Tibial artery (tissue), 4 donors: ENCODE results near the gene CFAP221.

ENCODE experiments used
- DNase-seq, 2 donors: peaks; one replicate each; pipeline ENCODE4 v3.0.0-alpha.2; 2019
- H3K27ac ChIP-seq, 2 donors: fragments of 200-600 bp; sonication (generic) in 1 of 2; 1 replicate in 1 of 2; 2 replicates in 1 of 2; pipeline ENCODE4 v1.5.1; 2018 to 2019; ENCODE audit warnings: mild to moderate bottlenecking in 1 of 2
- H3K27me3 ChIP-seq, 2 donors: fragments of 200-600 bp; sonication (generic) in 1 of 2; one replicate each; pipeline versions ENCODE4 v1.5.1 to v1.6.0; 2016 to 2019
- H3K36me3 ChIP-seq, 3 donors: fragments of 200-600 bp; sonication (generic) in 2 of 3; one replicate each; pipeline ENCODE4 v1.5.1; 2016 to 2019; ENCODE audit warnings: mild to moderate bottlenecking in 2 of 3
- H3K4me1 ChIP-seq, 4 donors: fragments of 200-600 bp; sonication (generic) in 2 of 4; 1 replicate in 3 of 4; 2 replicates in 1 of 4; pipeline ENCODE4 v1.5.1; 2016 to 2019
- H3K4me3 ChIP-seq, 2 donors: fragments of 200-600 bp; sonication (generic) in 1 of 2; 1 replicate in 1 of 2; 2 replicates in 1 of 2; pipeline ENCODE4 v1.5.1; 2018 to 2019; ENCODE audit warnings: mild to moderate bottlenecking in 2 of 2
- H3K9me3 ChIP-seq, 3 donors: fragments of 200-600 bp; sonication (generic) in 1 of 3; one replicate each; pipeline ENCODE4 v1.5.1; 2016 to 2019
- intact Hi-C: fragments of 100-400 bp; cut with DNase I; formaldehyde crosslinking; loops from one replicate; pipeline ENCODE4 v1.15.0; 2023; ENCODE audit warnings: low total_unique reads
- TF ChIP-seq, protein P1 (sequence below), 2 experiments: fragments of 200-600 bp in 1 of 2; fragments of 450-650 bp in 1 of 2; IDR thresholded peaks; one replicate each; pipeline ENCODE4 v1.5.1; 2017 to 2019; ENCODE audit warnings: antibody characterized with exemption in 2 of 2, mild to moderate bottlenecking in 1 of 2, moderate library complexity in 1 of 2

CFAP221 gene

DNA sequence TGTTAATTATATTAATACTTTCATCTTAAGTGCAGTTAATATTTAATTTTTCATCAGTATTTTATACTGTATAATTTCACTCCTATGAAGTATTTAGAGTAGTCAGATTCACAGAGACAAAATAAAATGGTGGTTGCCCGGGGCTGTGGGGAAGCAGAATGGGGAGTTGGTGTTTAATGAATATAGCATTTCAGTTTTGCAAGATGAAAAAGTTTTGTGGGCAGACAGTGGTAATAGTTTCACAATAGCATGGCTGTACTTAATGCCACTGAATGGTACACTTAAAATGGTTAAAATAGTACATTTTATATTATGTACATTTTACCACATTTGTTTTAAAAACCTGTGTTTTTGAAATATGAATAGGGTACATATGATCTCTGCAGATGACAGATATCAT, 31.2 kb downstream of the CFAP221 start:
- Histone ChIP-seq H3K9me3 (no peaks in the 10 kb centered on the region), H3K36me3 (no peaks in the 10 kb centered on the region), H3K4me3 (no peak overlapping the region), H3K27me3 (no peaks in the 10 kb centered on the region), H3K27ac (no peak overlapping the region), H3K4me1 (peaks cover 0 to 9% (median 0%) of the 10 kb centered on the region in 4 donors)
- TF ChIP-seq, protein P1, sequence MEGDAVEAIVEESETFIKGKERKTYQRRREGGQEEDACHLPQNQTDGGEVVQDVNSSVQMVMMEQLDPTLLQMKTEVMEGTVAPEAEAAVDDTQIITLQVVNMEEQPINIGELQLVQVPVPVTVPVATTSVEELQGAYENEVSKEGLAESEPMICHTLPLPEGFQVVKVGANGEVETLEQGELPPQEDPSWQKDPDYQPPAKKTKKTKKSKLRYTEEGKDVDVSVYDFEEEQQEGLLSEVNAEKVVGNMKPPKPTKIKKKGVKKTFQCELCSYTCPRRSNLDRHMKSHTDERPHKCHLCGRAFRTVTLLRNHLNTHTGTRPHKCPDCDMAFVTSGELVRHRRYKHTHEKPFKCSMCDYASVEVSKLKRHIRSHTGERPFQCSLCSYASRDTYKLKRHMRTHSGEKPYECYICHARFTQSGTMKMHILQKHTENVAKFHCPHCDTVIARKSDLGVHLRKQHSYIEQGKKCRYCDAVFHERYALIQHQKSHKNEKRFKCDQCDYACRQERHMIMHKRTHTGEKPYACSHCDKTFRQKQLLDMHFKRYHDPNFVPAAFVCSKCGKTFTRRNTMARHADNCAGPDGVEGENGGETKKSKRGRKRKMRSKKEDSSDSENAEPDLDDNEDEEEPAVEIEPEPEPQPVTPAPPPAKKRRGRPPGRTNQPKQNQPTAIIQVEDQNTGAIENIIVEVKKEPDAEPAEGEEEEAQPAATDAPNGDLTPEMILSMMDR (IDR thresholded peaks at IDR 0.05): no peak
- intact Hi-C loops: loop anchor here (10.0 kb wide), 1 partner anchor 1529 kb away; no protein-coding TSS in a partner anchor
- no peak for DNase-seq

DNA sequence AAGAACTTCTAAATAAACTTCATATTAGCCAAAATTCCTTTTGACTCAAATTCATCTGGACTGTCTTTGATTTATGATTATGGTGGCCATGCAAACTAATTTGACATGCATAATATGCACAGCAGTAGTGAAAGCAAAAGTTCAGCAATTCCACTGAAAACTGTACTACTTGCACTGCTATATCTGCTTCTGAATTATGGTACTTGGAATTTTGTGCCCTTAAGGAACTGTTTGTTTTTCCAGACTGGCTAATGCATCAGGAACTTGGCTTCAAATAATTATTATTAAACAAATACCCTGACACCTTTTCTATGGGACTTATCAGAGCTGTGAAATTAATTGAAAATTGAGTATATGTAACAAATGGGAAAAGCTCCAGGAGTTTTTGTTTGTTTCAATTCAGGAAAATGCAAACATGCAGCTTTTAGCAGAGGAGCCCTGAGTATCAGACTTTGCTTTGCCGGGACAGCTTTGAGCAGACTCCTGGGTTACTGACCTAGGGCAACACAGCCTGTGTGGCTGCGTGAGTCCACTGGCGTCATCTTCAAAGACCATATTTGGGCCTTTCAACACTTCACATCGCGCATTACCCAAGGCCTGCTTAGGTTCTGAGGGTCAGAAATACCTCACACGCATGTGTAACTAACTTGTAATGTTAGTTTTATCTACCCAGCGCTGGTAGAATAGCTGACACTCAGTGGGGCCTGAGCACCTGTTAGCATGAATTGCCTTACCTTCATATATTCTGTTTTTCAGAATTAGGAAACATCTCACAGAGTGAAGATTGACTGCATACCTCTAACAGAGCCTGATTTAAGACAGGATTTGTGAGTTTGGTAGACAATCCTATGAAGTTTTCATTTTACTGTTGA, 35.4 kb downstream of the CFAP221 start:
- Histone ChIP-seq H3K27ac (no peak overlapping the region), H3K9me3 (no peaks in the 10 kb centered on the region), H3K4me3 (no peak overlapping the region), H3K4me1 (peaks cover 0 to 9% (median 0%) of the 10 kb centered on the region in 4 donors), H3K36me3 (no peaks in the 10 kb centered on the region), H3K27me3 (no peaks in the 10 kb centered on the region)
- no peak for DNase-seq
- TF ChIP-seq, protein P1 (IDR thresholded peaks at IDR 0.05): no peak
- intact Hi-C loops: loop anchor here (10.0 kb wide), 1 partner anchor 1525 kb away; no protein-coding TSS in a partner anchor

DNA sequence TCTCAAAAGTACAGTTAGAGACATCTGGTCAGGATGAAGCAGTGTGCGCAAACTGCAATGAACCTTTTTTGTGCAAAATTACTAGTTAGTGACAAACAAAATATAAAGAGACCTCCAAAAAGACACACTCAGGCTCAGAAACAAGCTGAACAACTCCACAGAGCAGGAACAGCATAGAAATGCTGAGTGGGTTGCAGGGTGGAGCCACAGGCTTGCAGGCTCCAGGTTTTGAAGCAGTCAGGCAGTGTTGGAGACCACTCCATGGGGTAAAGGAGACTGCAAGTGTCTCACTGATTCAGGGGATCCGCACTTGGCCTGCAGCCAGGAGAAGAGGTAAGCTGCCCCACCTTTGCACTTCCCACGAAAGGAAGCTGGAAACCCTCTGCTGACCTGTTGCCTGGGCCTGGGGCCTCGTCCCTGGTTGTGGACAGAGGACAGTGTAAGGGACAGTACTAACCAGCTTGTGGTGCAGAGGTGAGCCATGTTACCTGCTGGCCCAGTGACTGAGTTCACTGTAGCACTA, 36.4 kb downstream of the CFAP221 start:
- no peak overlapping the region for H3K27ac ChIP-seq
- TF ChIP-seq, protein P1 (IDR thresholded peaks at IDR 0.05): no peak
- no peak overlapping the region for H3K4me3 ChIP-seq
- peaks cover 0 to 9% (median 0%) of the 10 kb centered on the region in 4 donors for H3K4me1 ChIP-seq
- H3K36me3 ChIP-seq: no peaks in the 10 kb centered on the region
- no peaks in the 10 kb centered on the region for H3K27me3 ChIP-seq
- no peaks in the 10 kb centered on the region for H3K9me3 ChIP-seq
- intact Hi-C loops: no loop called here
- no peak for DNase-seq

DNA sequence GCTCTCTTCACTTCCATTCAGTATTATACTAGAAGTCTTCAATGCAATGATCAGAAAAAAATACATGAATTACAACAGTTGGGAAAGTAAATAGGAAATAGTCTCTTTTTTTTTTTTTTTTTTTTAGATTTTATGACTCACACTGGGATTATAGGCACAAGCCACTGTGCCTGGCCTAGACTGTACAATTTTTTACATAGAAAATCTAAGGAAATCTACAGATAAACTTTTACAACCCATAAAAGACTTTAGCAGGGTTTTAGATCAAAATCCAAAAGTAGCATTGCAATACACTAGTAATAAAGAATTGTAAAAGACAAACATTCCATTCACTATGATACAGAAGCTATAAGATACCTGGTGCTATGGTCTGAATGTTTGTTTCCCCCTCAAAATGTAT, 39.0 kb downstream of the CFAP221 start:
- no peak overlapping the region for H3K27ac ChIP-seq
- H3K4me3 ChIP-seq: no peak overlapping the region
- peaks cover 0 to 9% (median 0%) of the 10 kb centered on the region in 4 donors for H3K4me1 ChIP-seq
- no peaks in the 10 kb centered on the region for H3K36me3 ChIP-seq
- TF ChIP-seq, protein P1 (IDR thresholded peaks at IDR 0.05): no peak
- no peaks in the 10 kb centered on the region for H3K9me3 ChIP-seq
- H3K27me3 ChIP-seq: no peaks in the 10 kb centered on the region
- intact Hi-C loops: no loop called here
- DNase-seq: no peak

DNA sequence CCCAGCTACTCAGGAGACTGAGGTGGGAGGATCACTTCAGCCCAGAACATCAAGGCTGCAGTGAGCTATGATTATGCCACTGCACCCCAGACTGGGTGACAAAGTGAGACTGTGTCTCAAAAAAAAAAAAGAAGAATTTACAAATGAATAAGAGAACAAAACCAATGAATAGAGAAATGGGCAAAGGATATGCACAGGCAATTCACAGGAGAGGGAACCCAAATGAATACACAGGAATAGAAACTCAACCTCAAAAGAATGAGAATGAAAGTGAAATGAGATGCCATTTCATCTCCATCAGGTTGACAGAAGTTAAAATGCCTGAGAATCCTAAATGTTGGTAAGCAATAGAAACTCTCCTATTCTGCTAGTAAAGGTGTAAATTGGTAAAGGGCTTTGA, 40.2 kb downstream of the CFAP221 start:
- Histone ChIP-seq H3K27ac (no peak overlapping the region), H3K36me3 (no peaks in the 10 kb centered on the region), H3K4me1 (peaks cover 0 to 6% (median 0%) of the 10 kb centered on the region in 4 donors), H3K4me3 (no peak overlapping the region), H3K9me3 (no peaks in the 10 kb centered on the region), H3K27me3 (no peaks in the 10 kb centered on the region)
- intact Hi-C loops: no loop called here
- no peak for DNase-seq
- TF ChIP-seq, protein P1 (IDR thresholded peaks at IDR 0.05): no peak
